Gastrocnemius medialis (tissue), 4 donors: ENCODE data around the gene PCNX2. TPM values are rescaled to one million over a fixed set of nuclear protein-coding genes. Genes with fewer than 3 reads are reported as not detected.

ENCODE experiments used
- ATAC-seq, 2 donors: fragments of 150-250 bp; one replicate each; pipeline ENCODE4 v1.9.1; 2016
- DNase-seq, 2 donors: peaks; one replicate each; pipeline ENCODE4 v3.0.0-alpha.2; 2019
- H3K27ac ChIP-seq, 4 donors: fragments of 200-600 bp; sonication (generic); 1 replicate in 1 of 4; 2 replicates in 3 of 4; pipeline ENCODE4 v1.5.1; 2016 to 2018; ENCODE audit warnings: mild to moderate bottlenecking in 2 of 4, moderate library complexity in 1 of 4
- H3K27me3 ChIP-seq, 3 donors: fragments of 200-600 bp; sonication (generic) in 2 of 3; 1 replicate in 1 of 3; 2 replicates in 2 of 3; pipeline versions ENCODE4 v1.5.1 to v1.6.0; 2016 to 2019; ENCODE audit warnings: mild to moderate bottlenecking in 1 of 3, moderate library complexity in 1 of 3
- H3K36me3 ChIP-seq, 2 donors: fragments of 200-600 bp; sonication (generic) in 1 of 2; one replicate each; pipeline ENCODE4 v1.5.1; 2017 to 2018
- H3K4me1 ChIP-seq, 2 donors: fragments of 200-600 bp; sonication (generic) in 1 of 2; one replicate each; pipeline ENCODE4 v1.5.1; 2016 to 2017; ENCODE audit warnings: mild to moderate bottlenecking in 2 of 2
- H3K4me3 ChIP-seq, 4 donors: fragments of 200-600 bp; sonication (generic) in 3 of 4; 1 replicate in 1 of 4; 2 replicates in 3 of 4; pipeline ENCODE4 v1.5.1; 2016 to 2019; ENCODE audit warnings: mild to moderate bottlenecking in 2 of 4
- H3K9me3 ChIP-seq, 3 donors: fragments of 200-600 bp; sonication (generic) in 2 of 3; 1 replicate in 1 of 3; 2 replicates in 2 of 3; pipeline ENCODE4 v1.5.1; 2016 to 2019
- CTCF ChIP-seq, 5 experiments: fragments of 450-650 bp in 3 of 5; fragments of 200-600 bp in 2 of 5; sonication (generic) in 2 of 5; IDR thresholded peaks in 4 of 5; conservative IDR thresholded peaks in 1 of 5; 1 replicate in 4 of 5; 2 replicates in 1 of 5; pipeline ENCODE4 v1.5.1; 2016 to 2019; ENCODE audit warnings: antibody characterized with exemption in 5 of 5, mild to moderate bottlenecking in 3 of 5, moderate library complexity in 3 of 5
- POLR2A ChIP-seq, 2 donors: fragments of 450-650 bp; IDR thresholded peaks; one replicate each; pipeline ENCODE4 v1.6.1; 2017; ENCODE audit warnings: antibody characterized with exemption in 2 of 2, mild to moderate bottlenecking in 2 of 2, moderate library complexity in 2 of 2
- in situ Hi-C, 4 donors: fragments of 200-750 bp; cut with MboI; loops; one replicate each; pipeline versions ENCODE4 v1.15.0 to v1.8.0; 2017; ENCODE audit warnings: low sequenced_read_pairs in 4 of 4
- intact Hi-C: fragments of 100-400 bp; cut with DNase I; formaldehyde crosslinking; loops from one replicate; pipeline ENCODE4 v1.15.1; 2023; ENCODE audit warnings: low total_unique reads
- total RNA-seq, 4 donors: library from RNA; depleted of rRNA; stranded (reverse); fragments of >200 nt; gene quantifications; one replicate each; pipeline versions ENCODE4 v1.1.0 to v1.2.3, GENCODE V29; 2016

PCNX2 gene
- total RNA-seq, 4 donors from 2014 or later, result 0.34 to 5.6 (median 1.9) TPM

DNA sequence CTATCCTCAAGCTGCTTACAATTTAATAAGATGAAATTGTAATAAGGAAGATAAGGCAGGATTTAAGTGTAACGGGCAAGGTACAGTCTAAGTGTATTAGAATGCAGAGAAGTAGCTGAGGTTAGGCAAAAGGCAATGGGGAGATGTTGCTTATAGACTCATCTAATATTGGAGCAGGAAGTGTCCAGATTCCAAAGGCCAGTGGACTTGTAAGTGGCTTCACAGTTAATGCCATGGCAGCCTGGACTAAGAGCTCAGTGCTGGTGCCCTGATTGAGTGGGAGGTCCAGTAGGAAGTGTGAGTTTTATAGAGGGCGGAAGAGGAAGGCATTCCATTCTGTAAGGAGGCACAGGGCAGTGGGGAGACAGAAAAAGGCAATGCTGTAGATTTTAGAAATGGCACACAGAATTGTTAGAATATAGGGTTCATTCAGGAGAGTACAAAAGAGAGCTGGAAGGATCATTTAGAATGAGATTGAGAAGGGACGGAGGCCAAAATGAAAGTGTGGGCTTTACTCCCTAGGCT lies 44.6 kb upstream of the PCNX2 start:
- intact Hi-C loops, result no loop called here
- in situ Hi-C loops, result no loop called here
- H3K27me3 ChIP-seq, result no peaks in the 10 kb centered on the region
- no peak for DNase-seq
- no peak for TF ChIP-seq CTCF (IDR thresholded peaks at IDR 0.05 in 4 of 5, conservative IDR thresholded peaks at IDR 0.05 in 1 of 5)
- TF ChIP-seq POLR2A (IDR thresholded peaks at IDR 0.05), result no peak
- no peaks in the 10 kb centered on the region for H3K9me3 ChIP-seq
- no peaks in the 10 kb centered on the region for H3K4me1 ChIP-seq
- H3K36me3 ChIP-seq, result no peaks in the 10 kb centered on the region
- no peak for ATAC-seq
- no peak overlapping the region for H3K4me3 ChIP-seq
- no peak overlapping the region for H3K27ac ChIP-seq

- TF ChIP-seq POLR2A (IDR thresholded peaks at IDR 0.05) (no peak), CTCF (IDR thresholded peaks at IDR 0.05 in 4 of 5, conservative IDR thresholded peaks at IDR 0.05 in 1 of 5) (no peak)
- DNase-seq (no peak), ATAC-seq (no peak)
- H3K4me1 ChIP-seq, result no peaks in the 10 kb centered on the region
- intact Hi-C loops, result no loop called here
- H3K4me3 ChIP-seq, result no peak overlapping the region
- H3K27me3 ChIP-seq, result no peaks in the 10 kb centered on the region
- in situ Hi-C loops, result no loop called here
- H3K36me3 ChIP-seq, result no peaks in the 10 kb centered on the region
- H3K27ac ChIP-seq, result no peak overlapping the region
- no peaks in the 10 kb centered on the region for H3K9me3 ChIP-seq
Observed at GRCh38 chr1:233338102-233338501, 42.6 kb upstream of the PCNX2 start.

DNA sequence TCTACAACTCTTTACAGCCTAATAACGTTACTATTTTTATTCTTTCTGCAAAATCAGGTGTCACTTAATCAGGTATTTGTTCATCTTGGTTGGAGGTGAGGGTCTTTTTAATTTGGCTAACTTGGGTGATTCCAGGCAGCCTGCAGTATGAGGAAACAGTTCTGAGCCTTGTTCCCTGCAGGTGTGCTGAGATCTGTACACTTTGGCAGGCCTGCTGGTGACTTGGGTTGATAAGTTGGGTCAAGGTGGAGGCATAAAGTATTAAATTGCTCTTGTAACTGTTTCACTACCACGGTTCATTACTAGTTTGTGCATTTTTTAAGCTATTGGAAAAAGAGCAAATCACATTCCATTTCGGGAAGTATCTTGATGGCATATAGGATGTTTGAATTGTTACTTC lies 42.0 kb upstream of the PCNX2 start:
- TF ChIP-seq POLR2A (IDR thresholded peaks at IDR 0.05) (no peak), CTCF (IDR thresholded peaks at IDR 0.05 in 4 of 5, conservative IDR thresholded peaks at IDR 0.05 in 1 of 5) (no peak)
- Histone ChIP-seq H3K9me3 (no peaks in the 10 kb centered on the region), H3K36me3 (no peaks in the 10 kb centered on the region), H3K4me3 (no peak overlapping the region), H3K4me1 (no peaks in the 10 kb centered on the region), H3K27me3 (no peaks in the 10 kb centered on the region), H3K27ac (no peak overlapping the region)
- DNase-seq (no peak), ATAC-seq (no peak)
- in situ Hi-C loops, result no loop called here
- intact Hi-C loops, result no loop called here

- ATAC-seq, result no peak
- no peaks in the 10 kb centered on the region for H3K27me3 ChIP-seq
- intact Hi-C loops (no loop called here), in situ Hi-C loops (no loop called here)
- DNase-seq, result no peak
- no peak overlapping the region for H3K27ac ChIP-seq
- TF ChIP-seq POLR2A (IDR thresholded peaks at IDR 0.05), result no peak
- TF ChIP-seq CTCF (IDR thresholded peaks at IDR 0.05 in 4 of 5, conservative IDR thresholded peaks at IDR 0.05 in 1 of 5), result no peak
- no peak overlapping the region for H3K4me3 ChIP-seq
- no peaks in the 10 kb centered on the region for H3K9me3 ChIP-seq
- no peaks in the 10 kb centered on the region for H3K4me1 ChIP-seq
- H3K36me3 ChIP-seq, result no peaks in the 10 kb centered on the region
Observed at GRCh38 chr1:233336554-233337456, 41.3 kb upstream of the PCNX2 start.
